ENCODE results near the gene KDM4B. TPM values are rescaled to one million over a fixed set of nuclear protein-coding genes. Genes with fewer than 3 reads are reported as not detected.

KDM4B gene
- total RNA-seq, 2 donors from 2014 or later: 22.2 to 27.8 TPM

GRCh38 chr19:5119297-5119998, 150.5 kb downstream of the KDM4B start:
- ATAC-seq (no peak), DNase-seq (no peak)
- intact Hi-C loops (cut with DNase I): no loop called here

- intact Hi-C loops (cut with DNase I): no loop called here
- no peak for ATAC-seq
- DNase-seq: no peak
Measured at GRCh38 chr19:5120321-5120720, 151.4 kb downstream of the KDM4B start.

GRCh38 chr19:5120833-5121232, 151.9 kb downstream of the KDM4B start:
- ATAC-seq (no peak), DNase-seq (no peak)
- intact Hi-C loops (cut with DNase I): no loop called here

- no peak for ATAC-seq
- no peak for DNase-seq
- intact Hi-C loops (cut with DNase I): no loop called here
Measured at GRCh38 chr19:5121266-5122120, 152.6 kb downstream of the KDM4B start.

- ATAC-seq: no peak
- intact Hi-C loops (cut with DNase I): no loop called here
Measured at GRCh38 chr19:5122121-5122400, 153.1 kb downstream of the KDM4B start.

GRCh38 chr19:5122671-5123409, 153.9 kb downstream of the KDM4B start:
- intact Hi-C loops (cut with DNase I): no loop called here
- no peak for ATAC-seq

More at GRCh38 chr19:5122121-5122400, 153.1 kb downstream of the KDM4B start:
- DNase-seq: no peak

GRCh38 chr19:5123646-5124045, 154.7 kb downstream of the KDM4B start:
- intact Hi-C loops (cut with DNase I): no loop called here
- ATAC-seq (no peak), DNase-seq (no peak)

More at GRCh38 chr19:5122671-5123409, 153.9 kb downstream of the KDM4B start:
- DNase-seq: no peak

GRCh38 chr19:5124111-5124855, 155.4 kb downstream of the KDM4B start:
- intact Hi-C loops (cut with DNase I): no loop called here
- DNase-seq (no peak), ATAC-seq (no peak)

GRCh38 chr19:5125376-5125775, 156.5 kb downstream of the KDM4B start:
- intact Hi-C loops (cut with DNase I): no loop called here
- no peak for DNase-seq
- no peak for ATAC-seq

- ATAC-seq (no peak), DNase-seq (no peak)
- intact Hi-C loops (cut with DNase I): no loop called here
Measured at GRCh38 chr19:5125797-5126497, 157.0 kb downstream of the KDM4B start.

- ATAC-seq (no peak), DNase-seq (no peak)
- intact Hi-C loops (cut with DNase I): no loop called here
Measured at GRCh38 chr19:5126498-5127223, 157.7 kb downstream of the KDM4B start.

GRCh38 chr19:5127717-5128116, 158.8 kb downstream of the KDM4B start:
- intact Hi-C loops (cut with DNase I): no loop called here
- ATAC-seq: peak in 1 of 2 donors; percentile 2
- no peak for DNase-seq

GRCh38 chr19:5128251-5128935, 159.5 kb downstream of the KDM4B start:
- DNase-seq (peak; percentile 87), ATAC-seq (peak; percentile 91 to 92)
- intact Hi-C loops (cut with DNase I): no loop called here

GRCh38 chr19:5128936-5129389, 160.1 kb downstream of the KDM4B start:
- intact Hi-C loops (cut with DNase I): no loop called here
- DNase-seq (peak; percentile 76), ATAC-seq (peak; percentile 39 to 69)

- no peak for DNase-seq
- intact Hi-C loops (cut with DNase I): no loop called here
Measured at GRCh38 chr19:5129691-5130090, 160.8 kb downstream of the KDM4B start.

GRCh38 chr19:5130371-5131030, 161.6 kb downstream of the KDM4B start:
- intact Hi-C loops (cut with DNase I): no loop called here
- no peak for ATAC-seq
- no peak for DNase-seq

More at GRCh38 chr19:5129691-5130090, 160.8 kb downstream of the KDM4B start:
- ATAC-seq: no peak

- no peak for DNase-seq
- intact Hi-C loops (cut with DNase I): no loop called here
- ATAC-seq: no peak
Measured at GRCh38 chr19:5131031-5131505, 162.2 kb downstream of the KDM4B start.
